ENCODE results near the gene TBC1D2B.

Gene TBC1D2B

DNA sequence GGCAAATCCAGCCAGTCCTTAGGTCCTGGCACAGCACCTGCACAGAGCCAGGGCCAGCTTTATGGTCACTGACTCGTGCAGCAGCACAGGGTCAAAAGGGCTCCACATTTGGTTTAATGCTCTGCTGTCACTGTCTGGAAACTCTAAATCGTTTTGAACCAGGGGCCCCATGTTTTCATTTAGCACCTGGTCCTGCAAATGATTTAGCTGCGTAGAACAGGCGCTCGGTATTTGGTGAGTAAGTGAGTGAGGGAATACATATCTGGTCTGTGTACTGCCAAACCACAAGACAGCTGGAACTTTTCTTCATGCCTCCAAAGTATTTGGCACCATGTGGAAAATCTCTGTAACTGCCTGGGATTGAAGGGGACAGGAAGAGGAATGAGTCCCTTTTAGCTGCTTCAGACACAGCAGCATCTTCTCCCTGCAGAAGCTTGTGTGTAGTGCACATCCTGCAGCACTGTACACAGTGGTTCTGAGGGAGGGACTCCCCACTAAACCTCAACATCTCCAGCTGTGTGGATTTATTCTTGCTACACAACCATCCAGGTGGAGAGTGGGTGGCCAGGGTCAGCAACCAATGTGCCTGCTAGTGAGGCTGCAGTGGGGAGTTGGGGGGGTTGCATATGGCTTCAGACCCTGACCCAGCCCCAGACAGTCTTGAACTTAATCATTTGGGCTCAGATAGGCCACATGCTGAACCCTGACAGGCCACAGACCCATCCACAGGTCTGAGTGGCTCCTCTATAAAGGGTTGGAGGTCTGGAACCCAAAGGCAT, 15.9 kb upstream of the TBC1D2B start:
- DNase-seq: no peak

DNA sequence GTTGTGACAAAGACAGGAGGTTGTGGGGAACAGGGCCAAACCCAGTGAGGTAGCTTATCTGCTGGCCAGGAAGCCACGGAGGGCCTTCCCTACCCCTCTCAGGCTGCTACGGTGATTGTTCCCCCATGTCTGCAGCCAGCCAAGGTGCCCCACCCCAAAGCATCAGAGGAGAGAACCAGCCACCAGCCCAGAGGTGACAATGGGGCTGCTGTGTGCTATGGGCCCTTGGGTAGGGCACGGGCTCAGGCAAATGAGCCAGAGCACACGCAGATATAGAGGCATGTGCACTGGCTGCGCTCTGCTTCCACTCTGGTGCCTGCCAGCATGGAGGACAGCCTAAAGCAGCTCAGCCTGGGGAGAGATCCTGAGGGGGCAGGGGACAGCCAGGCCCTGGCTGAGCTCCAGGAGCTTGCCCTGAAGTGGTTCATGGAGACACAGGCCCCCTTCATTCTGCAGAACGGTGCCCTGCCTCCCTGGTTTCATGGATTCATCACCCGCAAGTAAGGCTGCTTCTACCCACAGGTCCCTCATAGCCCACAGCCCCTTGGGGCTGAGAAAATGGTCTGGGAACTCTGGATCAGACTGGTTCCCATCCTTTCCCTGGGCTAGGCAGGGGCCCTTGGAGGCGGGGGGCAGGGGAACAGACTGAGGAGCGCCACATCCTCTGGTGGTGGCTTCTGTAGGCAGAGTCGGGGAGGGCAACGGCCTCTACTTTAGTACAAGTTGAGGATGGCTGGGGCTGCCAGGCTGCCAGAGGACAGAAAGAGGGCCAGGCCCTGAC, 14.9 kb upstream of the TBC1D2B start, which contains the start of gene SH2D7:
SH2D7 (plus strand) TSS at position 301 of the 781 bp plus-strand sequence; CDS start at position 325, 24 bp downstream.
- no peak for DNase-seq

DNA sequence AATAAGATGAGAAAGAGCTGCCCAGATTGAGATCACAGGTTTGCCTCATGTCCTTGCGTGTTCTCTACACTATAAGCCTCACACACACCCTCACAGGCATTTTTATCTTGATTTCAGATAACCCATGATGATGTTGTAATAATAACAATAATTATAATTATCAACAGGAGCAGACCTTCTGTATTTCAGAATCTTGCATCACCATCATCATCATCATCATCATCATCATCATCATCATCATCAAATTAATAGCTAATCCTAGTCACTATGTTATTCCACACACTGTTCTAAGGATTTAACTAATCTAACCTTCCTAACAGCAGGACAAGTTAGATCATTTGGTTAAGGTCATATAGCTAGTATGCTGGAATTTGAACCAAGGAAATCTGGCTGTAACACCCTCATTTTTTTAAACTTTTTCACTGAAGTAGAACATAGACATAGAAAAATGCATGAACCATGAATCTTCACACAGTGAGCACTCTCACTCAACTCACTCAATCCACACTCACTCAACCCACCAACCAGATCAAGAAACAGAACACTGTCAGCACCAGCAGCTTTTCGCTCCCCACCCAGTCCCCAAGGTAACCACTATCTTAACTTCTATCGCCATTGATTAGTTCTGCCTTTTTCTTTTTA, 13.0 kb upstream of the TBC1D2B start:
- no peak for DNase-seq

DNA sequence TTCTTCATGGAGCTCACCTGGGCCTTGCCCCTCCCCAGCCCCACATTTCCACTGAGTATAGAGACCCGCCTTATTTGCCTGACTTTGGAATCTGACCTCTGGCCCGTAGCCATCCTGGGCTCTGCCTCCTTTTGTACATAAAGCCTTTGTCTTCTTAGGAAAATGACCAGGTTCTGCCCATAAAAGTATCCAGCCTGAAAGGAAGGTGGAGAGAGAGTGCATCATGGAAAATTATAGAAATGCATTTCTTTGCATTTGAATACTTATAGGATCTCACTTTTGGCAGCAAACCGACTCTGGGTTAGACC, 11.2 kb upstream of the TBC1D2B start:
- DNase-seq: no peak

DNA sequence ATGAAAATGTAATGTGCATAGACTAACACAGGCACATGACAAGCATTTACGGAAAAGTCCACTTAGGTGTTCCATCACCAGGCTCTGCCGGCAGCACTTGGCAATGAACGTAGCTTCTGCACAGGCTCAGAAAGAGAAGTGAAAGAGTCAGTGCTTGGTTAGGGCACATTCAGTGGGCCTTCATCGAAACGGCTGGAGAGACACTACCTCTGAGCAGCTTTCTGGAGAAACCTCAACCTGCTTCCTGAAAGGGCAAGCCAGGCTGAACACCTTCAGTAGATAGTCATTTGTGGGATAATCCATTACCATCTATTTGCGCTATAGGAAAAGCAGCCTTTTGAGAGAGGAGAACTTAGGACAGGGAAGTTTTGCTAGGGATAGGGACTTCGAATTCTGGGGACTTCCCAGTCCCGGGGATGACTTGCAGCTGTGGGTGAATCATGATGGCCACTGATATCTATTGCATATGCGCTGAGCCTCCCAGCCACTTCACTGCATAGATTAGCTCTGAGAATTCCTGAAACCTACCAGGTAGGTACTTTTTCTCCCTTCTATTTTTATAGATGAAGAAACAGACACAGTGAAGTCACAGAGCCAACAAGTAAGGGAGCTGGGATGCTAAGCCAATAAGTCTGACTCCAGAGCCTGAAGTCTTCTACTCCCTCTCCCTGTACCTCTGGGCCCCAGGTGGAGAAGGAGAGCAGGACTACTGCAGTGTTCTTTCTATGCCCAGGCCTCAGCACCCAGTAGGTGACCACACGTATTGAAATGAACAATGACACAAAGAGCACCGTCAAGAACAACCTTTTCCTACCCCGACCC, 10.7 kb upstream of the TBC1D2B start:
- DNase-seq: no peak

DNA sequence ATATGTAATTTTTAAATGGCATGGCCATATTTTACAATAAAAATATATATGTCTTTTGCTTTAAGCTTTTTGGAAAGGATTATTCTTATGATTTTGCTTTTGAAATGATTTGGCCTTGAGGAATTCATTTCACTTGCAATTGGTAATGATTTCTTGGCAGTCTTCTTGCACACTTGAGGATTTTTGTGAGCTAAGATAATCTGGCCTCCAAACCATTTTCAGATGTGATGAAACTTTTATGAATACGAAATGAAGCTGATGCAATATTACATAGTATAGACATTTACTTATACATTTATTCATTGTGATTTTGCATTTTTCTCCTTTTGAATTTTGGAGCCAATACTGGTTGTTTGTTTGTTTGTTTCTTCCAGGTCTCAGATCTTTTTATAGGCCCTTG, 8.4 kb upstream of the TBC1D2B start:
- DNase-seq: no peak

DNA sequence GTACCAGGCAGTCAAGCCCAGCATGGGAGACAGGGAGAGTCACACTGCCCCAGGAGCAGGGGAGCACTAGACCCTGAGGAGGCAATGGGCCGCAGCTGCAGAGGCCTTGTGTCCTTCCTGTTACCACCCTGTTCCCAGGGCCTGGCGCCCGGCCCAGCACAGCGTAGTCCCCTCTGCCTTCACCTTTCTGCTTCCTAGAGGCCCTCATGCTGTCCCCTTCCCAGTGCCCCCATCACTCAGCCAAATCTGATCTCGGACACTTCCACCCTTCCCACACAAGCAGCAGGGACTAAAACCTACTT, 6.9 kb upstream of the TBC1D2B start:
- DNase-seq: no peak

DNA sequence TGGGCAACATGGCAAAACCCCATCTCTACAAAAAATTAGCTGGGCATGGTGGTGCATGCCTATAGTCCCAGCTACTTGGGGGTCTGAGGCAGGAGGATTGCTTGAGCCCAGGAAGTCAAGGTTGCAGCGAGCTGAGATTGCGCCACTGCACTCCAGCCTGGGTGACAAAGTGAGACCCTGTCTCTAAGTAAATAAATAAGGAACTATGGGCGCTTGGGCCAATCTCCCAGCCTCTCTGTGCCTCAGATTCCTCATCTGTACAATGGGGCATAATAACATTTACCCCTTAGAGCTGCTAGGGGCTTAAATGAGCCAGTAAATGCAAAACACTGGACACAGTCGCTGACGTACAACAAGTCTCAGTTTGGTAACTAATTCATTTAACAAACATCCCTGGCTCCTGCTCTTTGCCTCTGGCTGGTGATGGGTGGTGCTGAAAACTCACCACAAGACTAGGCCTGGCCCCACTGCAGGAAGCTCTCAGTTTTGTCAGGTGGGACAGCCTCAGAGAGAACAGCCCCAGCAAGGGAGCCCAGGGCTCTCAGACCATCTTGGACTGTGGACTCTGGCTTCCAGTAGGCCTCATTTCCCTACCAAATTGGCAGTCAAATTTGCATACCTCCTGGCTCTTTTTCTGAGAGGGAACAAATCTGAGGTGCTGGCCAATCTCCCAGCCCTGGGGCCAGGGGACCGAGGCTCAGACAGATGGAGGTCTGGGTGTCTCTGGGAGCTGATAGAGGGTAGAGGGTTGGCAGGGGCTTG, 6.4 kb upstream of the TBC1D2B start:
- DNase-seq: no peak

DNA sequence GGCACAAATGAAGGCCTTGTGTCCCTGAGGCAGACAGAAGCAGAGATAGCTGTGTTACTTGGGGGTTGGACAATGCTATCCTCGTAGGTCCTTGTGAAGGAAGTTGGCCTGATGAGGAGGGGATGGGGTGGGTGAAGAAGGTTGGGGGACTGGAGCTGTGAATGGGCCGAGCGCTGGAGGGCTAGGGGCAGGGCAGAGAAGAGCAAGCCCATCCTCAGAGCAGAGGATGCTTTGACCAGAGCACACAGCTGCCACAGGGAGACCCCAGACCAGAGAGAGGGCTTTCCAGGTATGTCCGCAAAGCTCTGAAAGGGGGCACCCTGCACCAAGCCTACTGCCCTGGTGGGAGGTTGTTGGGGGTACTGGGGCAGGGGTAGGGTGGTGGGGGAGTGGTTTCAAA, 5.7 kb upstream of the TBC1D2B start:
- no peak for DNase-seq

DNA sequence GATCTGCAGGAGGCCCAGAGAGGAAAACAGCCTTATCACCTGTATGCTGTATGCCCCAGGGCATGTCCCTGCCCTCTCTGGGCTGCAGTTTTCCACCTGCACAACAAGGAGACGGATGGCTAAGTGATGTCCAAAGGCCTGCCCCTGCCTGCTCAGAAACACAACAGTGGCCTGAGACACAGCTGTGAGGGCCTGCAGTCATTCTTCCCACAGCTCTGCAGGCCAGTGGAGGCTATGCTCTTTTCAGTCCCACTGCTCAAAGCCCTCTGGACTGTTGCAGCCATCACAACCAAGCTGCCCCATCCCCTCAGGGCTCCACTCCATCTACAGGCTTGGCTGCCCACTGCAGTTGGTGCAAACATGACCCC, 5.2 kb upstream of the TBC1D2B start:
- no peak for DNase-seq

DNA sequence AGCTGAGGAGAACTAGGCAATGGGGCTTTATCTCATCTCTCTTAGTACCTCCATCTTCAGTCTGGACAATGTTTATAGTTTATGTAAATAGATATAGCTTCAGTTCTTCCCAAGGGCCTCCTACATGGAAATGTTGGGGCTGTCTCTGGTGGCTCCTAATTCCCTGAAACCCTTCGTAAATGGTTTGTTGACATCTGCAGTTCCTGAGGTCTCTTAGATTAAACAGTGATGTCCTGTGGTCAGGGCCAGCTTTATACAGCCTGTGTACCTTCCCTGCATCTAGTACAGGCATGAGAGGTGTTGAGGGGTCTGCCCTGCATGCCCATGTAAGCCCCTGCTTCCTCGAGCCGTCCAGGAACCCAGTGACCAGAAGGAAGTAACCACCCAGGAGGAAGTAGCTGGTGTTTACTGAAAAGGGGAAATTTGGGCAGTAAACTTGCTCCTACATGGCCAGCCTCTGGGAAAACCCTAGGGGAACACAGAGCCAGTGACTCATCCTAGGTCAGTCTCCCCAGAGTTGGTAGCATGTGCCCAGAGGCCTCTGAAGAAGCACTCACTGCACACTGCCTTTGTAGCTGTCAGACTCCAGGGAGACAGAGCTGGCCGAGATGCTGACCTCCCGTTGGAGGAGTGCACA, 4.7 kb upstream of the TBC1D2B start:
- no peak for DNase-seq

DNA sequence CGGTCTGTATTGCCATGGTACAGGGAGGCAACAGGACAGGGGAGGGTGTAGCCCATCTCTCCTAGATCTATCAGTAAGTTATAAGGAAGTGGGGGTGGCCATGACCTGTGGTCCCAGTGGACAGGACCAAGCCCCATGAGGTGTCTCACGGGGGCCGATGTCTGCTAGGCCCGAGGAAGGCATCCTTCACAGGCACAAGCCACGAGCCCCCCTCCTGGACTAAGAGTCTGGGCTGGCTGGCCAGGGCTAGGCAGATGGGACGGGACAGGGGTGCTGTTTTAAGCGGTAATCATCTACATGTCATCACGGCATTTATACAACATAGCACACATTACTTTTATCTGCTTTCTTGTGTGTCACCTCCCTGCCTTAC, 2.6 kb upstream of the TBC1D2B start:
- no peak for DNase-seq

DNA sequence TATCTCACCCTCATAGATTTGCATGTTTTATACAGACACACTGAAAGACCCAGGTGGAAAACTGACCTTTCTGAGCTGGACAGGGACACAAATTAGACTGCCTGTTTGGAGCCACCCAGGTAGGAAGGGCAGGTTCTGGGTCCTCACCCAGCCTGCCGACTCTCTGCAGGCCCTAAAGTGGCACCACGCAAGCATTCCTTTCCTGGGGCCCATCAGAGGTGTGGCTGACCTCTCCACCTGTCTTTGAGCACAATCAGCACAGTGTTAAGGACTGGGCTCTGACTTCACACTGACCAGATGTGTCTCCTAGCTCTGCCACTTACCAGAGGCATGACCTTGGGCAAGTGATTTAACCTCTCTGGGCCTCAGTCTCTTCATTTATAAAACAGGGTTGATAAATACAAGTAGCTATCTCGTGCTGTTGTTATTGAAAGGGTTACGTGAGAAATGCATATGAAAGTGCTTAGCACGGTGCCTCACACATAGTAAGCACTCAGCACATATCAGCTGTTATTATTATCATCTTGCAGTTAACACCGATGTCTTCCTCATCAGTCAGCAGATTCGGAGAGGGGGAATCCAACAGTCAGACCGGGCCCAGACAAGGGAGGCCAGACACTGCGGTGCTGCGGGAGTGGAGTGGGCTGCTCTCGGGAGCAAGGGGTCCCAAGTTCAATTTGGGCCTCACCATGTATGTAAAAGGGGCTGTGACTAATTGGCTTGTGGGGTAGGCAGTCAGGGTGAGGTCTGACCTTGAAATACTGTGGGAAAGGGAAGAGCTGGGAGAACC, 2.0 kb upstream of the TBC1D2B start:
- no peak for DNase-seq

DNA sequence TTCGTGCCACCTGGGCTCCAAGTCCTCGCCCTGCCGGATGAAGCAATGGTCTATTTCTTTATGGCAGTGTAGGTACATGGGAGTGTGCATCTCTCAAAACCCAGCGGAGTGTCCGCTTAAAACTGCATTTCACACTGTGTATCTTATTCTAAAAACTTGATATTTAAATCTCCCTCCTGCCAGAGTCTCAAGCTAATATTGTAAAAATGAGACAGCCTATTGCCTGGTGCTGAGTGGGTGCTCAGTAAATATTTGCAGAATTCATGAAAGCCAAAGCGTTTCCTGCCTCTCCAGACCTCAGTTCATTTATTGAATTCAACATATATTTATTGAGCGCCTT, 330 bp upstream of the TBC1D2B start:
- no peak for DNase-seq

DNA sequence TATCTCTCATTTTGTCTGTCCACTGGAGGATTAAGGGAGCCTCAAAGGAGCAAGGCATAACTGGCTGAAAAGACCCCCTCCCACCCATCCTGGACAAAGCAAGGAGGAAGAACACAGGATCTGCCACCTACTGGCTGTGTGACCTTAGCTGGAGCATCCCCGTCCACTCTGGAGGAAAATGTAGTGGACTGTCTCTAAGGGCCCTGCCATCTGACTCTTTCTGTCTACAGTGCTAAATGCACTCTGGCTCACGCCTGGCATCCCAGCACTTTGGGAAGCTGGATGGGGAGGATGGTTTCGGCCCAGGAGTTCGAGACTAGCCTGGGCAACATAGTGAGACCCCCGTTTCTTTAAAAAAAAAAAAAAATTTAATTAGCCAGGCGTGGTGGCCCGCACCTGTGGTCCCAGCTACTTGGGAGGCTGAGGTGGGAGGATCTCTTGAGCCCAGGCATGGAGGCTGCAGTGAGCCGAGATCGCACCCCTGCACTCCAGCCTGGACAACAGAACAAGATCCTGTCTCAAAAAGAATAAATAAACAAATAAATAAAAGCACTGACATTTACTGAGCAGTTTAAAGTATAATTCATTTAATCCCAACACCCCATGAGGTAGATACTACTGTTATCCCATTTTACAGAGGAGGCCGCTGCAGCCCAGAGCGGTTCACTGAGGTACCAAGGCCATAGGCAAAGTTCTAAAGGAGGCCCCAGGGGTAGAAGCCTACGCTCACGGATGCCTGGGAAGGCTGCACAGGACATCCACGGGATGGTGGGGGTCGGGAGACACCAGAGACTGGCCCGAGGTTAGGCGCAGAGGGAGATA, 1.1 kb downstream of the TBC1D2B start:
- DNase-seq: no peak

DNA sequence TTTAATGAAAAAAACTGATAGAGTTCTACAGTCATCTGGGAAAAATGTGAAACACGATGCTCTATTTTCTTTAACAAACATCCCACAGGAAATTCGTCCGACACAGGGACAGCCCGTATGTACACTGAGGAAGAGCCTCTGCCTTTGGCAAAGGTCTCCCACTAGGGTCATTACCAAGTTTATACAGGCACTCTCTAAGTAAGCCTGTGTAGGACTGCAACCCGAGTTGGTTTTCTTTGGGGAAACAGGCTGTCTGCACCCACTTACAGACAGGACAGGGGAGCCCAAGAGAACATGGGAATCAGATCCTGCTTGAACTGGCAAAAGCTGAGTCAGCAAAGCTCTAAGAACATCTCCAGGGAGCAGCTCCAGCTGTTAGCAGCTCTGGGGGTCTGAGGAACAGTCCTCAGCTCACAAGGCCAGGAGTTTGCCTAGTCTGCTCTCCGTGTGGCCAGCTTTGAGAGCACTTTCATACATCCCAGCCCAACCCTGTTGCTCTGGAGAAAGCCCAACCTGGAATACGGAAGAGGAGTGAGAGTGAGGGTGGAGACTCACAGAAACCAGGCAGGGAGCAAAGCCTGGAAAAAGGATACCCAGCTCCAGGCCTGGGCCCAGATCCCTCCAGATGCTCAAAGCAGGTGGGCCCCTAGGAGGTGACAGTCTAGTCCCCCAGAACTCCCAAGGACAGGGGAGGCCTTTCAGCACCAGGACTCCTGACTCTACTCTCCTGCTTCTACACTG, 1.9 kb downstream of the TBC1D2B start:
- no peak for DNase-seq

DNA sequence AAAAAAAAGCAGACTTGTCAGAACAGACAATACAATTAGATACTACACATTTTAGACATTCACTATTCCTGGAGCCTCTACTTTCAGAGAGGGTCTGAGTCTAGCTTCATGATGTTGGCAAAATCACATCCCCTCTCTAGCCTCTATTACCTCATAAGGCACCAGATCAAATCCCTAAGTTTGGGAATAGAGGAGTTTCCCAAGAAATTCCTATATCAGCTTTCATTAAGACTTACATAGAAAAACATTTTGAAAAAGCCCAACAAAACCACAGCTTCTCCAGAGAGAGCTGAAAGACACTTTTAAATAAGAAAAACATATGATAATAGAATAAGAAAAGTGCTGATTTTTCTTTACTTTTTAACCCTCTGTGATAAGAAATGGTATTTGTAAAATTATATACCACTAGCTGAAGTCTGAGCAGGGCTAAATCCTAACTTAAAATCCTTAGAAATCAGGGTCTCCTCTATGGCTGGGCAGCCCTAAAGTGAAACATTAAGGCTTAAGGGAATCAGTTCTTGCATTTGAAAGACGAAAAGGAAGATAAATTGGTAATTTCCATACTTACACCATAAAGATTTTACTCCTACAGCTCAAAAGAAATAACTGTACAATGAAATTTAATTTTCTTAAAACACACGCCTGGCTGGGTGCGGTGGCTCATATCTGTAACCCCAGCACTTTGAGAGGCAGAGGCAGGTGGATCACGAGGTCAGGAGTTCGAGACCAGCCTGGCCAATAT, 4.3 kb downstream of the TBC1D2B start:
- no peak for DNase-seq

DNA sequence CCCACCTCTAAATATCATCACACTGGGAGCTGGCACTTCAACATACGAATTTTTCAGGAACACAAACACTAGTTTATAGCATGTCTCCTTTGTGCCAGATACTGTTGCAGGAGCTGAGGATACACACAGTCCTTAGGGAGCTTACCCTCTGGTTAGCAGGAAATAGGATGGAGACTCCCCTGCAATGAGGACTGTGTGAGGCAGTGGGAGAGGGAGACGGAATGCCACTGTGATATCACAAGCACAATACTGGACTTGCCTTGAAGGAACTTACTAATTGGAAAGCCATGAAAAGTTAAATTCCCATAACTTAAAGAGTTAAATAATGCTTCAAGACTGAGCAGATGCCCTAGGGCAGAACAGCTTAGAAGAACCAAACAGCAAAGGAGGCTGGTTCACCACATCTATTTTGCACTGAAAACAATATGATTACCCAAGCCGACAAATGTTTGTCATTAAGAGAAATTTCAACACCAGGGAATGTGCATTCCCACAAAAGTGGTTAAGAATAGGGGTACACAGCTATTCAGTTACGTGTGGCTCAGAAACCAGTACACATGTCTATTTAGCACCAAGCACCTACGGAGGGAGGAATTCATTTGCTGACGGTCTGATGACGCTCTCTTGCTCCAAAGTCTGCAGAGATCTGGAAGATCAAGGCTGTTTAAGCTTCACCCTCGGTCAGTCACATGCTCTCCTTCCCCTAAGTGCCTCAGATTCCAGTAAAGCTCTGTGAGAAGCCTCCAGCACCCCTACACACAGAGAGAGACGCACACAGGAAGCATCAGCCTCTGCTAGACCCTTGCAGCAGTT, 5.2 kb downstream of the TBC1D2B start:
- no peak for DNase-seq

Data from stimulated activated CD4-positive, alpha-beta T cell treated with anti-CD3 and anti-CD28 coated beads, Interleukin-2, amount 100 ng/mL, for 48 hours (primary cell).